Gastrocnemius medialis (tissue), 4 donors: ENCODE measurements around the gene MALL.

ENCODE experiments used
- POLR2A ChIP-seq, 2 donors: fragments of 450-650 bp; IDR thresholded peaks; one replicate each; pipeline ENCODE4 v1.6.1; 2017; ENCODE audit warnings: antibody characterized with exemption in 2 of 2, mild to moderate bottlenecking in 2 of 2, moderate library complexity in 2 of 2
- TF ChIP-seq, protein P1 (sequence below), 5 experiments: fragments of 450-650 bp in 3 of 5; fragments of 200-600 bp in 2 of 5; sonication (generic) in 2 of 5; IDR thresholded peaks in 4 of 5; conservative IDR thresholded peaks in 1 of 5; 1 replicate in 4 of 5; 2 replicates in 1 of 5; pipeline ENCODE4 v1.5.1; 2016 to 2019; ENCODE audit warnings: antibody characterized with exemption in 5 of 5, mild to moderate bottlenecking in 3 of 5, moderate library complexity in 3 of 5

DNA sequence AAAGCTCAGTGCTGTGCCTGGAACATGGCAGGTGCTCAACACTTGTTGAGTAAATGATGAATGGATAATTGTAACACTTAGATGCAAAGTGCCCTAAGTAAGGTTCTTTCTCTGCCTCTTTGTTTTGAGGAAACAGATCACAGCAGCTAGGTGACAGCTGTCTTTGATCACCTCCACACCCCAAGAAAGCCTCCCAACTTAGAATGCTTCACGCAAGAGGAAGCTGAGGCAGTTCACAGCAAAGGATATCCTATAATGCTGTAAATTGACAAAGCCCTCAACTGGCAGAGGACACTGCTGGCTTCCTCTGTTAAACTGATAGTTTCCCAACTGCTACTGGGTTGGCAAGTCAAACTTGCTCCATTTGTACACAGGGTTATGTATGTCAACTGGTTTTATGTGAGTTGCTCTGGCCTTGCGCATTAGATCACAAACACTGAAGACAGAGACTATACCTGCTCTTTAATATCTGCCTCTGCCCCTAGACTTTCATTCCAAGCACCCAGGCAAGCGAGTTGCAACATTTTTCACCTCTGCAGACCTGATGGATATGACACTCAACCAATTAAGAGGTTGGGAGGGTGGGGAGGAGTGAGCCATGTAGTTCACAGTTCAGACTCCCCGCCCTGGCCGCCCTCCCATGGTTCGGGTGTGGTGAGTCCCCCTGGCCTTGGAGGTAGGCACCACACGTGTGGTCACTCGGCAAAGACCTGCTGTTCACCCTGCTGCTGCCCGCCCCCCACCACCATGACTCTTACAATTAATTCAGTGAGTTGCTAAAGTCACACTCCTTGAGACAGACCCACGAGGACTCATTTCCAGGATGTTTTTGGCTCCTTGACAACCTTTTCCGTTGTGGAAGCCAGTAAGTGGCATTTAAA is 4.8 kb upstream of the MALL start:
- TF ChIP-seq, protein P1, sequence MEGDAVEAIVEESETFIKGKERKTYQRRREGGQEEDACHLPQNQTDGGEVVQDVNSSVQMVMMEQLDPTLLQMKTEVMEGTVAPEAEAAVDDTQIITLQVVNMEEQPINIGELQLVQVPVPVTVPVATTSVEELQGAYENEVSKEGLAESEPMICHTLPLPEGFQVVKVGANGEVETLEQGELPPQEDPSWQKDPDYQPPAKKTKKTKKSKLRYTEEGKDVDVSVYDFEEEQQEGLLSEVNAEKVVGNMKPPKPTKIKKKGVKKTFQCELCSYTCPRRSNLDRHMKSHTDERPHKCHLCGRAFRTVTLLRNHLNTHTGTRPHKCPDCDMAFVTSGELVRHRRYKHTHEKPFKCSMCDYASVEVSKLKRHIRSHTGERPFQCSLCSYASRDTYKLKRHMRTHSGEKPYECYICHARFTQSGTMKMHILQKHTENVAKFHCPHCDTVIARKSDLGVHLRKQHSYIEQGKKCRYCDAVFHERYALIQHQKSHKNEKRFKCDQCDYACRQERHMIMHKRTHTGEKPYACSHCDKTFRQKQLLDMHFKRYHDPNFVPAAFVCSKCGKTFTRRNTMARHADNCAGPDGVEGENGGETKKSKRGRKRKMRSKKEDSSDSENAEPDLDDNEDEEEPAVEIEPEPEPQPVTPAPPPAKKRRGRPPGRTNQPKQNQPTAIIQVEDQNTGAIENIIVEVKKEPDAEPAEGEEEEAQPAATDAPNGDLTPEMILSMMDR (IDR thresholded peaks at IDR 0.05 in 4 of 5, conservative IDR thresholded peaks at IDR 0.05 in 1 of 5): no peak
- TF ChIP-seq POLR2A (IDR thresholded peaks at IDR 0.05): no peak
